Liver (tissue), 9 donors: Measurements from ENCODE around the gene CDH23. TPM values are rescaled to one million over a fixed set of nuclear protein-coding genes. Genes with fewer than 3 reads are reported as not detected.

Experiments
- DNase-seq: peaks from one replicate; pipeline ENCODE4 v3.0.0-alpha.2; 2017; ENCODE audit warnings: low spot score
- H3K27ac ChIP-seq, 2 donors: one replicate each; pipeline ENCODE4 v1.7.0; 2013; ENCODE audit warnings: inconsistent platforms in 2 of 2, low read length in 2 of 2, control low read depth in 1 of 2, low read depth in 1 of 2, mild to moderate bottlenecking in 1 of 2
- H3K27me3 ChIP-seq, 4 donors: one replicate each; pipeline versions ENCODE4 v1.6.1 to v1.7.0; 2013; ENCODE audit warnings: low read length in 3 of 4, inconsistent platforms in 1 of 4, mild to moderate bottlenecking in 1 of 4, moderate library complexity in 1 of 4; ENCODE audit not compliant: control insufficient read depth in 4 of 4, insufficient read depth in 4 of 4
- H3K36me3 ChIP-seq, 4 donors: one replicate each; pipeline versions ENCODE4 v1.6.1 to v1.7.0; 2013; ENCODE audit warnings: low read length in 3 of 4, mild to moderate bottlenecking in 3 of 4, low read depth in 1 of 4, moderate library complexity in 1 of 4; ENCODE audit not compliant: control insufficient read depth in 4 of 4, insufficient read depth in 3 of 4
- H3K4me1 ChIP-seq, 4 donors: one replicate each; pipeline versions ENCODE4 v1.6.1 to v1.7.0; 2013; ENCODE audit warnings: low read length in 3 of 4, mild to moderate bottlenecking in 3 of 4, moderate library complexity in 1 of 4; ENCODE audit not compliant: control insufficient read depth in 4 of 4, insufficient read depth in 4 of 4
- H3K4me3 ChIP-seq, 3 donors: one replicate each; pipeline versions ENCODE4 v1.6.1 to v1.7.0; 2013; ENCODE audit warnings: low read length in 3 of 3, control low read depth in 1 of 3, low read depth in 1 of 3, mild to moderate bottlenecking in 1 of 3
- H3K9ac ChIP-seq, 2 donors: one replicate each; pipeline ENCODE4 v1.7.0; 2013; ENCODE audit warnings: low read length in 2 of 2, mild to moderate bottlenecking in 2 of 2, moderate library complexity in 2 of 2, control low read depth in 1 of 2, low read depth in 1 of 2
- H3K9me3 ChIP-seq, 4 donors: one replicate each; pipeline versions ENCODE4 v1.6.1 to v1.7.0; 2013; ENCODE audit warnings: low read length in 3 of 4; ENCODE audit not compliant: control insufficient read depth in 4 of 4
- ATF3 ChIP-seq: IDR thresholded peaks from 2 replicates; pipeline ENCODE4 v1.6.1; 2016; ENCODE audit warnings: antibody characterized with exemption
- CTCF ChIP-seq: fragments of 150-350 bp; IDR thresholded peaks from 2 replicates; pipeline ENCODE4 v1.5.1; 2017; ENCODE audit warnings: improper control_type of control experiment, low read depth, low read length; ENCODE audit not compliant: missing input control
- FOXA2 ChIP-seq: IDR thresholded peaks from 2 replicates; pipeline ENCODE4 v1.6.1; 2016; ENCODE audit warnings: antibody characterized with exemption
- GABPA ChIP-seq, 2 donors: IDR thresholded peaks in 1 of 2; conservative IDR thresholded peaks in 1 of 2; 2 replicates each; pipeline ENCODE4 v1.6.1; 2016; ENCODE audit warnings: antibody characterized with exemption in 2 of 2, mild to moderate bottlenecking in 1 of 2, moderate library complexity in 1 of 2
- HNF4A ChIP-seq, 2 donors: conservative IDR thresholded peaks; 2 replicates each; pipeline ENCODE4 v1.6.1; 2016; ENCODE audit warnings: antibody characterized with exemption in 2 of 2, mild to moderate bottlenecking in 2 of 2
- MAX ChIP-seq: IDR thresholded peaks from 2 replicates; pipeline ENCODE4 v1.6.1; 2016; ENCODE audit warnings: antibody characterized with exemption
- RAD21 ChIP-seq, 2 donors: IDR thresholded peaks; 2 replicates each; pipeline ENCODE4 v1.6.1; 2016; ENCODE audit warnings: antibody characterized with exemption in 2 of 2, mild to moderate bottlenecking in 2 of 2
- REST ChIP-seq: IDR thresholded peaks from 2 replicates; pipeline ENCODE4 v1.6.1; 2016; ENCODE audit warnings: antibody characterized with exemption, mild to moderate bottlenecking
- YY1 ChIP-seq: IDR thresholded peaks from 2 replicates; pipeline ENCODE4 v1.6.1; 2016; ENCODE audit warnings: antibody characterized with exemption, mild to moderate bottlenecking
- WGBS: extraction: QIAGEN DNeasy Blood & Tissue Kit; methylation state at CpG from one replicate; pipeline ENCODE4 v1.1.7; 2013; 5-methylcytosine and 5-hydroxymethylcytosine counted together
- polyA plus RNA-seq, 2 donors: library from polyadenylated mRNA; stranded (reverse) in 1 of 2; unstranded in 1 of 2; fragments of 200-250 nt in 1 of 2; fragments of >200 nt in 1 of 2; fragmentation: Nextera tagmentation in 1 of 2; extraction: Ambion mirVana in 1 of 2; gene quantifications; one replicate each; pipeline versions ENCODE4 v1.2.1 to v1.2.3, GENCODE V29; 2013 to 2015
- total RNA-seq, 2 donors: library from RNA; depleted of rRNA; stranded (reverse); fragments of >200 nt; gene quantifications; one replicate each; pipeline ENCODE4 v1.2.3, GENCODE V29; 2014
- donor health status: healthy.
- donor health status: healthy.
- donor health status: healthy.
- donor health status: healthy.
- donor health status: healthy.

The CDH23 gene
- total and polyA plus RNA-seq, 4 donors = 1.5 to 4.7 (median 3.4) TPM

- Histone ChIP-seq H3K9me3 (no peaks in the 10 kb centered on the region), H3K36me3 (no peaks in the 10 kb centered on the region), H3K9ac (no peak overlapping the region), H3K27ac (no peak overlapping the region), H3K4me1 (peaks cover 0 to 13% (median 4%) of the 10 kb centered on the region in 4 donors), H3K4me3 (no peak overlapping the region), H3K27me3 (no peaks in the 10 kb centered on the region)
- DNase-seq = no peak
- 82% methylated on average over 5 of the region's 5 CpGs for WGBS
- no peak for TF ChIP-seq RAD21 (IDR thresholded peaks at IDR 0.05)
- no peak for TF ChIP-seq YY1
- no peak for TF ChIP-seq MAX
- TF ChIP-seq CTCF = no peak
- no peak for TF ChIP-seq GABPA (IDR thresholded peaks at IDR 0.05 in 1 of 2, conservative IDR thresholded peaks at IDR 0.05 in 1 of 2)
- no peak for TF ChIP-seq HNF4A (conservative IDR thresholded peaks at IDR 0.05)
These were observed 125.9 kb downstream of the CDH23 start for GRCh38 chr10:71522442-71523144.

- TF ChIP-seq HNF4A (conservative IDR thresholded peaks at IDR 0.05) = no peak
- no peak for TF ChIP-seq CTCF
- TF ChIP-seq ATF3 = no peak
- TF ChIP-seq FOXA2 = no peak
- no peak for TF ChIP-seq REST
- Histone ChIP-seq H3K36me3 (no peaks in the 10 kb centered on the region), H3K4me3 (no peak overlapping the region), H3K9ac (no peak overlapping the region), H3K27me3 (no peaks in the 10 kb centered on the region), H3K4me1 (peaks cover 0 to 15% (median 6%) of the 10 kb centered on the region in 4 donors), H3K9me3 (no peaks in the 10 kb centered on the region), H3K27ac (no peak overlapping the region)
- DNase-seq = no peak
- 86% methylated on average over 6 of the region's 6 CpGs for WGBS
These were observed 127.0 kb downstream of the CDH23 start for GRCh38 chr10:71523756-71524155.
